K562 (cell line): ENCODE results near the gene RNFT2. TPM values are rescaled to one million over a fixed set of nuclear protein-coding genes. Genes with fewer than 3 reads are reported as not detected.

Experiments
- ATAC-seq: fragments of 200-7000 bp; cut with Tn5 transposase; 3 replicates; pipeline ENCODE4 v1.9.1; 2020; ENCODE audit warnings: moderate library complexity
- BruUV-seq: library from RNA; stranded (reverse); fragments of 400-500 nt; replicated peaks from 2 replicates; lab custom pipeline; 2021; lab: Mats Ljungman, UMichigan
- CTCF ChIA-PET: fragments of 300-600 bp; formaldehyde crosslinking; extraction: SDS; loops from one replicate; lab custom pipeline; 2021; ENCODE audit warnings: low intra/inter-chr PET ratio; lab: Yijun Ruan, JAX
- POLR2A ChIA-PET: fragments of 300-600, 350-650 bp; sonication (Branson Sonifier 250); formaldehyde crosslinking; extraction: SDS; loops from one replicate; lab custom pipeline; 2021; ENCODE audit warnings: antibody characterized with exemption, inconsistent platforms; lab: Yijun Ruan, JAX
- DNase-seq, 4 experiments: peaks; one replicate each; pipeline versions ENCODE4 v3.0.0 to v3.0.0-alpha.2; 2011 to 2018; ENCODE audit warnings: low spot score in 3 of 4, mixed read lengths in 3 of 4; ENCODE audit errors: extremely low read depth in 1 of 4
- FAIRE-seq: peaks from 2 replicates; lab custom pipeline; 2011; peaks lifted over from hg19 to GRCh38; lab: Jason Lieb, UNC
- H2AFZ ChIP-seq: 2 replicates; pipeline ENCODE4 v1.6.0; 2011; ENCODE audit warnings: low read depth, low read length, control low read depth, inconsistent platforms
- H3K27ac ChIP-seq: fragments of 200-600 bp; 3 replicates; pipeline ENCODE4 v1.8.0; 2011; ENCODE audit warnings: low read depth, mild to moderate bottlenecking, control low read depth, inconsistent platforms, low read length, moderate library complexity, mixed read lengths; ENCODE audit errors: extremely low read depth
- H3K27me3 ChIP-seq, 2 experiments: fragments of 300-600 bp in 1 of 2; 2 replicates in 1 of 2; 3 replicates in 1 of 2; pipeline versions ENCODE4 v1.6.0 to v1.8.0; 2011; ENCODE audit warnings: inconsistent platforms in 2 of 2, low read length in 2 of 2, mild to moderate bottlenecking in 1 of 2, mixed read lengths in 1 of 2, moderate library complexity in 1 of 2; ENCODE audit not compliant: control insufficient read depth in 2 of 2, insufficient read depth in 2 of 2
- H3K36me3 ChIP-seq: fragments of 300-600 bp; 3 replicates; pipeline ENCODE4 v1.8.0; 2011; ENCODE audit warnings: mild to moderate bottlenecking, low read length, inconsistent platforms; ENCODE audit not compliant: control insufficient read depth, insufficient read depth
- H3K4me1 ChIP-seq, 2 experiments: fragments of 200-600 bp in 1 of 2; replicated peaks in 1 of 2; 2 replicates in 1 of 2; 3 replicates in 1 of 2; pipeline versions ENCODE4 v1.5.1 to v1.8.0; 2011; ENCODE audit warnings: inconsistent platforms in 2 of 2, low read length in 2 of 2, mild to moderate bottlenecking in 1 of 2, mixed read lengths in 1 of 2, moderate library complexity in 1 of 2; ENCODE audit not compliant: control insufficient read depth in 2 of 2, insufficient read depth in 2 of 2
- H3K4me2 ChIP-seq: 2 replicates; pipeline ENCODE4 v1.6.1; 2011; ENCODE audit warnings: low read length, control low read depth, inconsistent platforms, mixed read lengths; ENCODE audit not compliant: insufficient read depth
- H3K4me3 ChIP-seq: fragments of 200-600 bp; sonication (generic), shearing (Covaris generic); 2 replicates; pipeline ENCODE4 v1.5.1; 2016; ENCODE audit warnings: control low read depth, inconsistent platforms
- H3K79me2 ChIP-seq: fragments of 200-600 bp; 3 replicates; pipeline ENCODE4 v1.8.0; 2011; ENCODE audit warnings: low read length, inconsistent platforms; ENCODE audit not compliant: control insufficient read depth, insufficient read depth
- H3K9ac ChIP-seq, 2 experiments: 2 replicates each; pipeline versions ENCODE4 v1.6.0 to v1.6.1; 2011; ENCODE audit warnings: low read depth in 2 of 2, low read length in 2 of 2, control low read depth in 1 of 2, inconsistent platforms in 1 of 2, mild to moderate bottlenecking in 1 of 2, mixed read lengths in 1 of 2; ENCODE audit not compliant: insufficient read depth in 1 of 2
- H3K9me1 ChIP-seq: one replicate; pipeline ENCODE4 v1.6.0; 2011; ENCODE audit warnings: inconsistent platforms, mild to moderate bottlenecking, low read length, moderate library complexity; ENCODE audit not compliant: control insufficient read depth, insufficient read depth
- H3K9me3 ChIP-seq: replicated peaks from 2 replicates; pipeline ENCODE4 v1.5.1; 2011; ENCODE audit warnings: low read depth, low read length, inconsistent platforms; ENCODE audit not compliant: control insufficient read depth, insufficient read depth
- H4K20me1 ChIP-seq: replicated peaks from 2 replicates; pipeline ENCODE4 v1.6.1; 2011; ENCODE audit warnings: low read length, inconsistent platforms, mixed read lengths; ENCODE audit not compliant: control insufficient read depth, insufficient read depth
- ETV5 ChIP-seq: sonication (generic); formaldehyde crosslinking; IDR thresholded peaks from 2 replicates; pipeline ENCODE4 v1.4.0; 2020; ENCODE audit warnings: low read depth, mild to moderate bottlenecking, missing genetic modification reagents
- FOSL1 ChIP-seq: fragments of 200-800 bp; sonication (Bioruptor generic); conservative IDR thresholded peaks from 2 replicates; pipeline ENCODE4 v1.6.1; 2016; ENCODE audit warnings: missing genetic modification characterization, missing compliant biosample characterization
- GTF2E2 ChIP-seq: fragments of 200-800 bp; sonication (Bioruptor generic); IDR thresholded peaks from 2 replicates; pipeline ENCODE4 v1.6.1; 2016; ENCODE audit warnings: missing genetic modification characterization, missing compliant biosample characterization
- HDAC8 ChIP-seq: fragments of 450-650 bp; IDR thresholded peaks from 2 replicates; pipeline ENCODE4 v1.6.1; 2016; ENCODE audit warnings: mild to moderate bottlenecking, missing genetic modification characterization, moderate library complexity, missing compliant biosample characterization
- HEY1 ChIP-seq: fragments of 250-450 bp; sonication (Bioruptor Pico); IDR thresholded peaks from 2 replicates; pipeline ENCODE4 v1.5.0; 2020; ENCODE audit warnings: mild to moderate bottlenecking, moderate library complexity, borderline replicate concordance
- L3MBTL2 ChIP-seq: fragments of 450-650 bp; IDR thresholded peaks from 2 replicates; pipeline ENCODE4 v1.6.1; 2016; ENCODE audit warnings: mild to moderate bottlenecking, moderate library complexity
- MCM7 ChIP-seq, 2 experiments: fragments of 450-650 bp; IDR thresholded peaks; 2 replicates each; pipeline ENCODE4 v1.6.1; 2016 to 2018
- MTA3 ChIP-seq: fragments of 450-650 bp; formaldehyde crosslinking; IDR thresholded peaks from 2 replicates; pipeline ENCODE4 v1.6.1; 2017; ENCODE audit warnings: mild to moderate bottlenecking, borderline replicate concordance
- NKRF ChIP-seq: fragments of 450-650 bp; IDR thresholded peaks from 2 replicates; pipeline ENCODE4 v1.6.1; 2016; ENCODE audit warnings: borderline replicate concordance
- RNF219 ChIP-seq: fragments of 250-450 bp; sonication (Bioruptor Pico); IDR thresholded peaks from 2 replicates; pipeline ENCODE4 v1.5.0; 2022; ENCODE audit warnings: mild to moderate bottlenecking
- TARDBP ChIP-seq: fragments of 450-650 bp; IDR thresholded peaks from 2 replicates; pipeline ENCODE4 v1.6.1; 2016
- ZFP1 ChIP-seq: fragments of 450-650 bp; formaldehyde crosslinking; IDR thresholded peaks from 2 replicates; pipeline ENCODE4 v1.4.0; 2020; ENCODE audit warnings: mild to moderate bottlenecking, mixed read lengths
- ZNF140 ChIP-seq: fragments of 250-450 bp; sonication (Bioruptor Pico); IDR thresholded peaks from 2 replicates; pipeline ENCODE4 v1.8.0; 2021; ENCODE audit warnings: moderate library complexity, mild to moderate bottlenecking, inconsistent platforms
- ZNF551 ChIP-seq: fragments of 250-450 bp; sonication (Bioruptor Pico); IDR thresholded peaks from 2 replicates; pipeline ENCODE4 v1.5.0; 2021; ENCODE audit warnings: mild to moderate bottlenecking, moderate library complexity
- ZNF589 ChIP-seq: fragments of 200-800 bp; sonication (Bioruptor generic); IDR thresholded peaks from 2 replicates; pipeline ENCODE4 v1.6.1; 2016; ENCODE audit warnings: low read depth, missing genetic modification characterization, missing compliant biosample characterization
- ZNF695 ChIP-seq: fragments of 450-650 bp; formaldehyde crosslinking; IDR thresholded peaks from 2 replicates; pipeline ENCODE4 v1.4.0; 2020; ENCODE audit warnings: mild to moderate bottlenecking, moderate library complexity
- ZNF717 ChIP-seq: fragments of 250-450 bp; sonication (Bioruptor Pico); IDR thresholded peaks from 2 replicates; pipeline ENCODE4 v1.5.0; 2021
- WGBS: fragments of 100-300 bp; shearing (Covaris generic); methylation state at CpG from one replicate; pipeline ENCODE4 v1.1.6; 2016; ENCODE audit warnings: low coverage, mixed read lengths; ENCODE audit not compliant: insufficient coverage; ENCODE audit errors: missing lambda C conversion rate; 5-methylcytosine and 5-hydroxymethylcytosine counted together
- in situ Hi-C: fragments of 300-500 bp; cut with MboI; formaldehyde crosslinking; loops from 4 replicates; pipeline ENCODE4 v1.15.0; 2018; ENCODE audit warnings: inconsistent platforms, mixed read lengths
- intact Hi-C: fragments of 100-400 bp; cut with micrococcal nuclease; formaldehyde crosslinking; loops from 2 replicates; pipeline ENCODE4 v1.14.2; 2022
- polyA plus RNA-seq, 8 experiments: library from polyadenylated mRNA; depleted of rRNA in 4 of 8; stranded (reverse) in 5 of 8; unstranded in 3 of 8; fragments of >200 nt; fragmentation: Nextera tagmentation in 2 of 8; fragmentation: Illumina TruSeq in 1 of 8; extraction: Ambion mirVana in 2 of 8; extraction: Trizol in 1 of 8; gene quantifications; 2 replicates each; pipeline versions ENCODE4 v1.2.1 to v1.2.3, GENCODE V29; 2011 to 2014; ENCODE audit warnings: inconsistent platforms in 1 of 8, missing spikeins in 1 of 8
- total RNA-seq, 7 experiments: library from RNA; depleted of rRNA in 6 of 7; stranded (reverse); fragments of >200 nt in 6 of 7; fragmentation: Illumina TruSeq in 2 of 7; extraction: Trizol in 2 of 7; gene quantifications; 2 replicates each; pipeline versions ENCODE4 v1.2.1 to v1.2.3, GENCODE V29; 2011 to 2021; ENCODE audit warnings: low replicate concordance in 1 of 7

The RNFT2 gene
- total and polyA plus RNA-seq, 9 of the 15 experiments (the other 6 are each of a cell fraction or from before 2014, with no cell fraction given) = 3.6 to 26.3 (median 9.5) TPM

GRCh38 chr12:116896411-116896924 is 158.4 kb downstream of the RNFT2 start:
- no TSS peak for BruUV-seq
- Histone ChIP-seq H3K27ac (no peak overlapping the region), H3K36me3 (no peaks in the 10 kb centered on the region), H3K9ac (peak overlapping the region in 1 of 2 experiments; percentile 2; a peak in 1 of 4 replicates), H3K4me3 (no peak overlapping the region), H4K20me1 (no peaks in the 10 kb centered on the region), H3K79me2 (no peaks in the 10 kb centered on the region), H3K9me1 (no peaks in the 10 kb centered on the region), H3K27me3 (peaks cover 0 to 5% of the 10 kb centered on the region in 2 experiments; a peak in 2 of 5 replicates), H3K9me3 (no peaks in the 10 kb centered on the region), H3K4me1 (peaks cover 0 to 6% of the 10 kb centered on the region in 2 experiments; a peak in 2 of 5 replicates), H2AFZ (0 out of 2 replicates have a peak overlapping the region, but pooled peaks have one; percentile 22), H3K4me2 (no peak overlapping the region)
- ChIA-PET CTCF (no interaction called here), POLR2A (interaction anchor here (1.1 kb wide), 1 partner anchor 10 kb away, joined by 3 read pairs; no protein-coding TSS in a partner anchor)
- in situ Hi-C loops (no loop called here), intact Hi-C loops (no loop called here)
- ATAC-seq = peak; percentile 20; the same call in 1 of the 3 replicates
- no peak for FAIRE-seq
- no peak for DNase-seq
- WGBS = 8% methylated on average over 7 of the region's 7 CpGs
- TF ChIP-seq TARDBP (no peak), ZNF589 (CRISPR knock-in tag) (no peak), HDAC8 (tag) (no peak), ZNF717 (CRISPR knock-in tag) (no peak), ZFP1 (CRISPR knock-in tag) (no peak), ZNF551 (no peak), ETV5 (no peak), HEY1 (CRISPR knock-in tag) (no peak), MCM7 (IDR thresholded peaks at IDR 0.05) (no peak), ZNF140 (CRISPR knock-in tag) (no peak), L3MBTL2 (peak; percentile 70), ZNF695 (CRISPR knock-in tag) (no peak), NKRF (no peak), GTF2E2 (tag) (no peak), RNF219 (no peak), FOSL1 (tag) (0 out of 2 replicates have a peak, but pooled peaks have one; percentile 19), MTA3 (no peak)
